ENCODE measurements around the gene MYMX.
"Not testable (repeated sequence)": the region's sequence is repeated elsewhere in the genome, so short reads cannot be mapped to it uniquely, and the experiment has no call there.

MYMX gene

DNA sequence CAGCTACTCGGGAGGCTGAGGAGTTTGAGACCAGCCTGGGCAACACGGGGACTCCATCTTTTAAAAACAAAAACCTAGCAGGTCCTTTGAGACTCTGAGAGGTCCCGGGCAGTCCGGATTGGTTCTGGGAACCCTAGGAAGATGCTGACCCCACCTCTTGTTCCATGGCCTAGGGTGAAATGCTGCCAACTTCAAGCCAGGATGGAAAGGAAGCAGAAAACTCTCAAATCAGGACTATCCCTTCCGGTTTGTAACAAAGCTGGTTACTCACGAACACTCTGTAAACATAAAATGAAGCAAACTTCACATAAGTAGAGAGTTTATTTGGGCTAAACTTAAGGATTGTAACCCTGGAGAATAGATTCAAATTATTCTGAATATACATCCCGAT is 30.1 kb upstream of the MYMX start:
- DNase-seq (ENCODE audit: low read depth): no peak

DNA sequence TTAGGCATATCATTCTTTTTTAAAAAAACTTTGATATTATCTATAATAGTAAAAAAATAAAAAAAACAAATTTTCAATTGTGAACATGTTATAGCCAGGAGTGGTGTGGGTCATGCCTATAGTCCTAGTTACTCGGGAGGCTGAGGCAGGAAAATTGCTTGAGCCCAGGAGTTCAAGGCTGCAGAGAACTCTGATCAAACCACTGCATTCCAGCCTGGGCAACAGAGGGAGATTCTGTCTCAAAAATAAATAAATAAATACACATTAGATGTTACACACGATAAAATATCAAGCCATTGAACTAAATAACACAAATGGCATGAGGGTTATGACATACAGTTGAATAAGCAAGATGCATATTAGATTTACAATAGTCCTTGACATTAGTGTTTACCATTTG is 27.9 kb upstream of the MYMX start:
- DNase-seq (ENCODE audit: low read depth): no peak

DNA sequence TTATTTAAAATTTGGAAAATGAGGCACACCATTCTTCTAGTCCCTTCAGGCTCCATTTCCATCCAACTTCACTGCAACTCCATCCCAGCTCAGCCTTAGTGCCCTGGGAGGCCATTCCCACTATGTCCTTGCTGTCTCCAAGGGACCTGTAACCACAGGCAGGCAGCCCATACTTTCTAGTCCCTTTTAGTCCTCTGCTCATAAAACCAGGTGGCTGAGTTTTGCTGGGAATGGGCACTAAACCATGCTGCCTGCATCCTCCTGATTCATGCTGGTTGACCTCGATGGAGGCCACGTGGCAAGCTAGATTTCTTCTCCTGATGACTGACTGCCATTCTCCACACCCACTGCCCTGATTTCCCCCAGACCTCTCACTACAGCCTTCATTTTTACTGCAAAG is 27.5 kb upstream of the MYMX start:
- no peak for DNase-seq (ENCODE audit: low read depth)

DNA sequence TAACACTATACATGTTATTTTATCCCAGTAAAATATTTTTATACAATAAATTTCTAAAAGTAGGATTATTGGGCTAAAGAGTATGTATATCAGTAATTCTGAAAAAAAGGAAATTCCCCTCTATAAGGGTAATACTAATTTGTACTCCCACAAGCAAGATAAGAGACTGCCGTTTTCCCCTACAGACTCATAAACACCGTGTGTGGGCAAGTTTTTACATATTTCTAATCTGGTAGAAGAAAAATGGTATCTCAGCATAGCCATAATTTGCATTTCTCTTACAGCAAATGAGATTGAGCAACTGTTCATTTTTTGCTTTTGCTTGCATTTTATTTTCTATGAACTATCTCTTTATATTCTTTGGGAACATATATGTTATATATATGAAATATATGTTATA is 26.0 kb upstream of the MYMX start:
- no peak for DNase-seq (ENCODE audit: low read depth)

DNA sequence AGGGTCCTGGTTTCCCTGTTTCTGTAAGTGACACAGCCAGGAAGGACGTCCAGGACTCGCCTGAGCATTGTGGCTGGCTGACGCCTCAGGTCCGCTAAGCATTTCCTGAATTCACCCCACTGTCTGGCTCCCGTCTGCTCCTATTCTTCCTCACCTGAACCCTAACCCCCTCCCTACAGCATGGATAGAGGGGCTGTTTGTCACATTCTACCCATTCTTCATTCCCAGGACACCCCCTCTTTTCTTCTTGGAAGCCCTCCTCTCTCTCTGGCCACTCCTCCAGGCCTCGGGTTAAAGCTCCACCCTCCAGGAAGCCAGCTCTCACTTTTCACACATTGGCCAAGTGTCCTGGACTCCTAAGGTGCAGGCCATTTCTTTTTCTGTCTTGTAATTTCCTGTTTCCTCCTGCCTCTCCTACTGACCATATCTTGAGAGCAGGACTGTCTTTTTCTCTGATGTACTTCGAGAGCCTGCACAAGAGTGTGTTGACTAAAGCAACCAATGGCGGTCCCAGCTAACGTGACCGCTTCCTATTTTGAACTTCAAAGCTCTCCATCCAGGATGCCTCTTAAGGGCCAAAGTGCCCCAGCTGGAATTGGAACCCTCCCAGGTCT is 24.2 kb upstream of the MYMX start:
- DNase-seq (ENCODE audit: low read depth): no peak

DNA sequence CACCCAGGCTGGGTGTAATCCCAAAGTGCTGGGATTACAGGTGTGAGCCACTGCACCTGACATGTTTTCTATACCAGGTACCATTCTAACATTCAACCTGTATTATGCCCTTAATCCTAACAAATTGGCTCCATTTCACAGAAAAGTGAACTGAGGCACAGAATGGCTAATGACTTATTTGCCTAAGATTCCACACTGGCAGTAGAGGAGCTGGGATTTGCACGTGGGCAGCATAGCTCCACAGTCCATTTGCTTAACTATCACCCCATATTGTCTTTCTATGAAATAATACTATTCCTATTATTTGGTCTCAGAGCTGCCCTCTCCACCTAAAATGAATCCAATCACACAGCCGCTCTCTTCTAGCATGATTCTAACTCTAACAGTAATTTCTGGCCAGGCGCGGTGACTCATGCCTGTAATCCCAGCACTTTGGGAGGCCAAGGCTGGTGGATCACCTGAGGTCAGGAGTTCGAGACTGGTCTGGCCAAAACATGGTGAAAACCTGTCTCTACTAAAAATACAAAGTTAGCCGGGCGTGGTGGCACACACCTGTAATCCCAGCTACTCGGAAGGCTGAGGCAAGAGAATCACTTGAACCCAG is 23.3 kb upstream of the MYMX start:
- no peak for DNase-seq (ENCODE audit: low read depth)

DNA sequence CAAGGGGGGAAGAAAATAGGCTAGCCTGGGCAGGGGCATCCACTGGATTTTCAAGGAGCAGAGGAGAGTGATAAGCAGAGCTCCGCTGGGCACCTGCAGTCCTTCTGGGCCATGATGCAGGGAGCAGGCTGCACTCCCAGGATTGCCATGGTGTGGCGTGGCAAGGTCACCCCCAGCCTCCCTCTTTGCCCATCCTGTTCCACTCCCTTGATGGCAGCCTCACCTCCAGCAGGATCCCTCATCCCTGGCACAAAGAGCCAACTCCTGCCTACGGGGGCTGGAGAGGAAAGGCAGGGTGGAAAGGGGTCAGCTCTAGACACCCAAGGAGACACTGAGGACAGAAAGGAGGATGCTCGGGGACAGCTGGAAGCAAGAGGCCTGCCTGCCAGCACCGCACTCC is 22.4 kb upstream of the MYMX start:
- DNase-seq (ENCODE audit: low read depth): no peak

DNA sequence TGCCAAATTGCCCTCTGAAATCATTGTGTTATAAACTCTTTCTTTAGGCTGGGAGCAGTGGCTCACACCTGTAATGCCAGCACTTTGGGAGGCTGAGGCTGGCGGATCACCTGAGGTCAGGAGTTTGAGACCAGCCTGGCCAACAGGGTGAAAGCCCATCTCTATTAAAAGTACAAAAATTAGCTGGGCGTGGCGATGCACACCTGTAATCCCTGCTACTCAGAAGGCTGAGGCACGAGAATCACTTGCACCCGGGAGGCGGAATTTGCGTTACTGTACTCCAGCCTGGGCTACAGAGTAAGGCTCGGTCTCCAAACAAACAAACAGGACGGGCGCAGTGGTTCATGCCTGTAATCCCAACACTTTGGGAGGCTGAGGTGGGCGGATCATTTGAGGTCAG is 20.4 kb upstream of the MYMX start:
- DNase-seq (ENCODE audit: low read depth): not testable (repeated sequence)

DNA sequence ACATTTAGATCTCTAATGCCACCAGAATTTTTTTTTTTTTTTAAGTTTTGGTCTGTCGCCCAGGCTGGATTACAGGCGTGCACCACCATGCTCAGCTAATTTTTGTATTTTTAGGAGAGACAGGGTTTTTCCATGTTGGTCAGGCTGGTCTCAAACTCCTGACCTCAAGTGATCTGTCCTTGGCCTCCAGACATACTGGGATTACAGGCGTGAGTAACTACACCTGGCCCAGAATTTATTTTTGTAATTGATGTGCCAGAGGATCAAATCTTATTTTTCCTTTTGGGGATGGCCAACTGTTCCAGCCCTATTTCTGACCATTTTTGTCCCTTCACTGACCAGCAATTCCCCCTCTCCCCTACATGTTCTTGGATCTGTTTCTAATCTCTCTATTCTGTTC is 18.0 kb upstream of the MYMX start:
- no peak for DNase-seq (ENCODE audit: low read depth)

DNA sequence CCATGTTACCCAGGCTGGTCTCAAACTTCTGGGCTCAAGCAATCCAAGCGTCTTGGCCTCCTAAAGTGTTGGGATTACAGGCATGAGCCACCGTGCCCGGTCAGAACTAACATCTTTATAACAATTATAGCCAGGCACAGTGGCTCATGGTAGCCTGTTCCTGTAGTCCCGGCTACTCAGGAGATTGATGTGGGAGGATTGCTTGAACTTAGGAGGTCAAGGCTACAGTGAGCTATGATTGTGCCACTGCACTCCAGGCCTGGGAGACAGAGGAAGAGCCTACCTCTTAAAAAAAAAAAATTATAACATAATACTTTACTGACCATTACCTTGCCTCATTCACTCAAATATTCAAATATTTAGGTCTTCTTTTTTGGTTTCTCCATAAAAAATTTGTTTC is 16.8 kb upstream of the MYMX start:
- DNase-seq (ENCODE audit: low read depth): no peak

DNA sequence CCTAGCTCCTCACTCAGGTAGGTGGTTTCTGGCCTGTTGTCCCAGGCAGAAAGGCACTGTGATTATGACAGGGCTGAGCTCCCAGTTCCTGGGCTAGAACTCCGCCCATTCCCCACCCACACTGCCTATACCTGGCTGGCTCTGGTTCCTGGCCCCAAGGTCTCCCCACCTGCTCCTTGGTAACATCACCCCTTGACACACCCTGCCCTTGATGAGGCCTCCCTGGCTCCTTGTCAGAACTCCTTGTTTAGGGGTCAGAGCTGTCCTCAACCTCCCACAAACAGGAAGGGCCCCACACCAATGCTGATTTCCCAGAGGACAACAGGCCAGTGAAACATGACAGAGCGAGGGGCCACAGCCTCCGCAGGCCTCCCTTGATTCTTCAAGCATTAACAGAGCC is 15.5 kb upstream of the MYMX start:
- no peak for DNase-seq (ENCODE audit: low read depth)

DNA sequence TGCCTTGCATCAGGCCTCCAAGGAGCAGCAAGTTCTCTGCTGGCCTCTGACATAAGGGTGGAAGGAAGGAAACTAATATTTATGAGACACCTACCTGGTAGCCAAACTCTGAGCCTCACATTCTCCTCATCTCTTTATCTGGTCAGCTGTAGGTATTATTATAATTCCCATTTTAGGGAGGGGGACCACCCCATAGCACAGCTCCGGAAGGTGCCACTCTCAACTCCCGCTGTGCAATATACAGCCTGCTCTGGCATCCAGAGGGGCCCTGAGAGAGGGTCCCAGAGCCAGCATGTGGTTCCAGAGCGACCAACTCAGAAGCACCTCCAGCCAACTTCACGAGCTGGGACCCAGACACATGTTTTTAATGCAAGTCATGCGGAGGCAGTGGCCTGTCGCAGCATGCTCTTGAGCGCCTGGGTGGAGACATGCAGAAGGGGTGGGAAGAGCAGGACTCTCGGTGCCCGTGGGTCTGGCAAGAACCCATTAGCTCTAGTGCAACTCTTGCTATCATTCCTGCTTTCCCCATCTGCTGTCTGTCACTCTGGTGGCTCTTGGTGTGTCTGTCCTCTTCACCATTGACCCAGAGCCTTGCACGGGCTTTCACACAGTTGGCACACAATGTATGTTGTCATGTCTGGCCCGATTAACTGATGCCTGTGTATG is 15.0 kb upstream of the MYMX start:
- no peak for DNase-seq (ENCODE audit: low read depth)

DNA sequence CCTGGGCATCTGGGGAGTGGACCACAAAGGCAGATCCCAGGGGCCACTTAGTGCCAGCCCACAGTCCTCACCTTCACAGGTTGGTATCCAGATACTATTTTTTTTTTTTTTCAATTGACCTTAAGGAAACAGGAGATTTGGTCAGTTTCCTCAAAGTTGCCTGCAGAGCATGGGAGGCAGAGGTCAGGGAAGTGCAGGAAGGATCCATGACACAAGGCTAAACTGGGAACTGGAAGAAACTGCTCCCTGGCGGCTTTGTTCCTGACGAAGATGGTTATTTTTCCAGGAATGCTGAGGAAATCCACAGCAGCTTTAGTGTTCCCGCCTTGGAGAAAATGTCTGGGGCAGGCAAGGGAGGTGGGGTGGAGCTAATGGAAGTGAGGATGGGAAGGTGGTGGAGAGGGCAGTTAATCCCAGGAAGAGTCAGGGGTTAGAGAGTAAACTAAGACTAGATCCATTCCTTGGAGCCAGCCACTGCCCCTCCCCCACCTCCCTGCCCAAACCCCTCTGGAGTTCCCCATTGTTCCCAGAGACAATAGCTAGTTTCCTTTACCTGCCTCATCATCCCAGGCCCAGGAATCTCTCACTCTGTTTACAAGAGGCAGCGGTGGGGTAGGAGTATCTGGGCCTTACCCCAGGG is 14.3 kb upstream of the MYMX start:
- no peak for DNase-seq (ENCODE audit: low read depth)

DNA sequence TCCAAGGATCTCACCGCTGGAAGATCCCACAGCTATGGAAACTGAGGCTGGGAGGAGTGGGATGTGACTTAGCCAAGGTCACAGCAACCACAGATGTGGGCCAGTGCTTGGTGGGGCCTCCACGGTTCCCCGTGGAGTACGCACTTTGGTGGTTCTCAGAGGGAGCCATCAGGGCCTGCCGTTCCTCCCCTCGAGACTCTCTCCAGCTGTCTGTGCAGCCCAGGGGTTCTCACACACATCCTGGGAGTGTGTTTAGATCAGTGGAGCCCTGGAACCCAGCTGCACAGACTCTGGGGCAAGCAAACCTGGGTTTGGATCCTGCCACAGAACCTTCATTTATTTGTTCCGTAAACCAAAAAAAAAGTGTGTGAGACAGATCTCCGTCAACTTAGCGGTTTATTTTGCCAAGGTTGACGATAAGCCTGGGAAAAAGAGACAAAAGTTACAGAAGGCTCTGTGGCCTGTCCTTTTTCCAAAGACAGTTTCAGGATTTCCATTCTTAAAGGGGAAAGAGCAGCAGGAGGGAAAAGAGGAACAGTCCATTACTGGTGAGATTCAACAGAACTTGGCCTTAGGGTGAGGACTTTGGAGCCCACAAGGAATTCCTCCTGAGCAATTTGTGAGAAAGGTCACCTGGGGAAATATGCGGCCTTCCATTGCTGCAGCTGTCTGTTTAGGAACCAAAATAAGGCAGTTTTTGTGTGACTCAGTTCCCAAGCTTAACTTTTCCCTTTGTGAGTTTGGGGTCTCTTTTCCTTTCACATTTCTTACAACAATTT is 13.6 kb upstream of the MYMX start:
- DNase-seq (ENCODE audit: low read depth): no peak

DNA sequence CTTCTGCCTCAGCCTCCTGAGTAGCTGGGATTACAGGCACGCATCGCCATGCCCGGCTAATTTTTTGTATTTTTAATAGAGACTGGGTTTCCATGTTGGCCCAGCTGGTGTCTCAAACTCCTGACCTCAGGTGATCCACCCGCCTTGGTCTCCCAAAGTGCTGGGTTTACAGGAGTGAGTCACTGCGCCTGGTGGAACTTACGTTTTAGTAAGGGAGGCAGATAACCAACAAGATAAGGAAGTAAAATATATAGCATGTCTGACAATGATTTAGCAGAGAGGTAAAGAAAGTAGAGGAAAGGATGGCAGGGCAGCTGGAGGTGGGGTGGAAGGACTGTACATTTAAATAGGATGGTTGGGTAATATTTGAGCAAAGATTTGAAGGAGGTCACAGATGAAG is 12.8 kb upstream of the MYMX start:
- no peak for DNase-seq (ENCODE audit: low read depth)

DNA sequence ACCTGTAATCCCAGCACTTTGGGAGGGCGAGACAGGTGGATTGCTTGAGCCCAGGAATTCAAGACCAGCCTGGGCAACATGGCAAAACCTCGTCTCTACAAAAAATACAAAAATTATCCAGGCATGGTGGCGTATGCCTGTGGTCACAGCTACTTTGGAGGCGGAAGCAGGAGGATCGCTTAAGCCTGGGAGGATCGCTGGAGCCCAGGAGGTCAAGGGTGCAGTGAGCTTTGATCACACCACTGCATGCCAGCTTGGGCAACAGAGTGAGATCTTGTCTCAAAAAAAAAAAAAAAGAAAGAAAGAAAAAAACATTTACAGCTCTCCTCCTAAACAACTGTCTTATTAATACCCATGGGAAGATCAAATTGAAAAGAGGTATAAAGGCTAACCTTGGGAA is 8.8 kb upstream of the MYMX start:
- DNase-seq (ENCODE audit: low read depth): no peak

DNA sequence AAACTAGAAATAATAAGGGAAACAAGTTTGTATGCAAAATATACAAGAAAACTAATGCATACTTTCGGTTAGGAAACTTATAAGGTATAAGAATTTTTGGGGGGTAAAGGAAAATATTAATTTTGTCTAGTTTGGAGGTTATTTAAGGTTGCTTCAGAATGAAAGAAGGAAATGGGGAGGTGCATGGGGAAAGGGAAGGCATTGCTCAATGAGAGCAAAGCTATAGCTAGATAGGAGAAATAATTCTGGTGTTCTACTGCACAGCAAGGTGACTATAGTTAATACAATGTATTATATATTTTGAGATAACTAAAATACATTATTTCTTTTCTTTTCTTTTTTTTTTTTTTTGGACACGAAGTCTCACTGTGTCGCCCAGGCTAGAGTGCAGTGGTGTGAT is 5.4 kb upstream of the MYMX start:
- DNase-seq (ENCODE audit: low read depth): no peak

DNA sequence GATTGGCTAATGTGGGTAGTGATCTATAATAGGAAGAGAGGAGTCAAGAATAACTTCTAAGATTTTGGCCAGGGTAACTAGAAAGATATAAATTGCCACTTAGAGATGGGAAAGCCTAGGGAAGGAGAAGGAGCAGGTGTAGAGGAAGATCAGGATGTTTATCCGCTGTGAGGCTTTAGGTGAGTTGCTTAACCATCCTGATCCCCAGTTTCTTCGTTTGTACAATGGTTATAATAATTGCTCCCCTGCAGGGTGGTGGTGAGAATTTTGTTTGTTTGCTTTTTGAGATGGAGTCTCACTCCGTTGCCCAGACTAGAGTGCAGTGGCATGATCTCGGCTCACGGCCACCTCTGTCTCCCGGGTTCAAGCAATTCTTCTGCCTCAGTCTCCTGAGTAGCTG is 2.4 kb upstream of the MYMX start:
- no peak for DNase-seq (ENCODE audit: low read depth)

DNA sequence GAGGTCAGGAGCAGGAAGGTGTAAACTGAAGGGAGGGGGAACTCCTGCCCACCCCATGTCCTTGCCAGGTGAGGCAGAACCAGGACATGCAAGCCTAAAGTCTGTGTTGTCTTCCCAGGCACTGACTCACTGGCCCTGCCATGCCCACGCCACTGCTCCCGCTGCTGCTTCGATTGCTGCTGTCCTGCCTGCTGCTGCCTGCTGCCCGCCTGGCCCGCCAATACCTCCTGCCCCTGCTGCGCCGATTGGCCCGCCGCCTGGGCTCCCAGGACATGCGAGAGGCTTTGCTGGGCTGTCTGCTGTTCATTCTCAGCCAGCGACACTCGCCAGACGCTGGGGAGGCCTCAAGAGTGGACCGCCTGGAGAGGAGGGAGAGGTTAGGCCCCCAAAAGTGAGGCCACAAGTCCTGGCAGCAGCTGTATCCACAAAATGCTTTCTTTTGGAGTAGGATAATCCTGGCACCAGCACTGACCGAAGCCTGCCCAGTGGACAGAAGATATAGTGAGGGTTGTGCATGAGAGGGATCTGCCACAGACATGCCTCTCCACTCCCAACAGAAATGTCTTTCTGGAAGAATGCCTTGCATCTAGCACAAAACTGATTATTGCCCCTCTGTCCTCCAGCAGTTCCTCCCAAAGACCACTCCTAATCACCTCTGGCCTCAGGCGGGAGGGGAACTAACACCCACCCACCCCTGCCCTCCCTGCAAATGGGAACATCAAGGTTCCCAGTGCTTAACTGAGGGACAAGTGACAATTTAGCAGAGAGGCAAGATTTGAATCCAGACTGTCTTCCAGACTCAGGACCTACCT is 812 bp downstream of the MYMX start:
- no peak for DNase-seq (ENCODE audit: low read depth)

DNA sequence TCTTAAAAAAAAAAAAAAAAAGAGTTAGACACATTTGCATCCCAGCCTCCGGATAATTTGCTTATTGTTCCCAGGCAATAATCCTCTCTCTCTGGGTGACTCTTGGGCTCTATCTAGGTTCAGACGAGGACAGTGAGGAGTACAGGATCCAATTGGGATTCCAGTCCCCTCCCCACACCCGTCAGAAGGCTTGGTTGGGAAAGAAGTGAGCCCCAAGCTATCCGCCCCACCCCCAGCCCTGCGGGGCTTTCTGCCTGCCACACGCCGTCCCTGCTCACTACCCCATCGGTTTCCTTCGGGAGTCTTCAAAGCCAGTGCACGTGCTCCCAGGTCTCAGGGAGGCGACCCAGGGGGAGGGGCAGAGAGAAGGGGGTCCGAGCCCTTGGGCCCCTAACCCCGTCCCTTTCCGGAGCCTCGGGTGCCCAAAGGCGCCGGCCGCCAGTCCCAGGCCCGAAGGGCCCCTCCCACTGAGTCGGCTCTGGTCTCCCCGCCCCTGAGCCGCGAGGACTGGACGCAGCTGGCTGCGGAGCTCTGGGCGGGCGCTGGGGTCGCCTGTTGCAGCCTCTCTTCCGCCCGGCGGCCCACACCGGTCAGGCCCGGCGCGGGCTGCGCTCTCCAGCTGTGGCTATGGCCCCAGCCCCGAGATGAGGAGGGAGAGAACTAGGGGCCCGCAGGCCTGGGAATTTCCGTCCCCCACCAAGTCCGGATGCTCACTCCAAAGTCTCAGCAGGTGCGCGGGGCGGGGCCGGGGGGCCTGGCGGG is 2.5 kb downstream of the MYMX start:
- no peak for DNase-seq (ENCODE audit: low read depth)

All from GM04504 (cell line).